Endodermal cell (in vitro differentiated cells): ENCODE results near the gene SEC14L2. TPM values are rescaled to one million over a fixed set of nuclear protein-coding genes. Genes with fewer than 3 reads are reported as not detected.

ENCODE experiments used
- DNase-seq: peaks from one replicate; pipeline ENCODE4 v3.0.0-alpha.2; 2017
- H3K27ac ChIP-seq: 2 replicates; pipeline ENCODE4 v1.5.1; 2013; ENCODE audit warnings: mild to moderate bottlenecking, low read depth, low read length, moderate library complexity
- H3K27me3 ChIP-seq: 2 replicates; pipeline ENCODE4 v1.6.1; 2013; ENCODE audit warnings: mild to moderate bottlenecking, low read length, moderate library complexity; ENCODE audit not compliant: insufficient read depth, control insufficient read depth, poor library complexity, severe bottlenecking
- H3K36me3 ChIP-seq: 2 replicates; pipeline ENCODE4 v1.7.0; 2013; ENCODE audit warnings: mild to moderate bottlenecking, low read length, moderate library complexity; ENCODE audit not compliant: control insufficient read depth, insufficient read depth
- H3K4me1 ChIP-seq: one replicate; pipeline ENCODE4 v1.7.0; 2013; ENCODE audit warnings: low read length; ENCODE audit not compliant: control insufficient read depth, insufficient read depth
- H3K4me3 ChIP-seq: 2 replicates; pipeline ENCODE4 v1.5.1; 2013; ENCODE audit warnings: mild to moderate bottlenecking, low read length, moderate library complexity
- H3K9ac ChIP-seq: 2 replicates; pipeline ENCODE4 v1.6.1; 2013; ENCODE audit warnings: mild to moderate bottlenecking, low read length, moderate library complexity; ENCODE audit not compliant: poor library complexity, severe bottlenecking; ENCODE audit errors: extremely low read depth
- H3K9me3 ChIP-seq: 2 replicates; pipeline ENCODE4 v1.6.1; 2013; ENCODE audit warnings: mild to moderate bottlenecking, low read length, moderate library complexity; ENCODE audit not compliant: control insufficient read depth
- H3K27ac Mint-ChIP-seq: 2 replicates; pipeline ENCODE4 v1.8.0; 2020; ENCODE audit warnings: mixed read lengths
- H3K27me3 Mint-ChIP-seq: 2 replicates; pipeline ENCODE4 v1.8.0; 2021; ENCODE audit warnings: mild to moderate bottlenecking, mixed read lengths; ENCODE audit not compliant: insufficient read depth
- H3K36me3 Mint-ChIP-seq: 2 replicates; pipeline ENCODE4 v1.8.0; 2020; ENCODE audit warnings: low read depth, mixed read lengths
- H3K4me1 Mint-ChIP-seq: 2 replicates; pipeline ENCODE4 v1.8.0; 2020; ENCODE audit warnings: mixed read lengths
- H3K4me3 Mint-ChIP-seq: 2 replicates; pipeline ENCODE4 v1.8.0; 2020; ENCODE audit warnings: mild to moderate bottlenecking, moderate library complexity, mixed read lengths
- H3K9me3 Mint-ChIP-seq: 2 replicates; pipeline ENCODE4 v1.8.0; 2020; ENCODE audit warnings: mild to moderate bottlenecking, mixed read lengths
- WGBS, 2 experiments: methylation state at CpG; one replicate each; pipeline versions ENCODE4 v1.1.5 to v1.1.7; 2013; ENCODE audit warnings: missing lambda C conversion rate in 2 of 2, mixed read lengths in 1 of 2; ENCODE audit not compliant: insufficient coverage in 1 of 2, insufficient read length in 1 of 2; 5-methylcytosine and 5-hydroxymethylcytosine counted together
- total RNA-seq, 2 donors: library from RNA; stranded (reverse); fragmentation: NEBNext Ultra II Directional in 1 of 2; extraction: Animal tissue kit (Norgen Biotek cat#: 25700) in 1 of 2; gene quantifications; 2 replicates in 1 of 2; 3 replicates in 1 of 2; pipeline ENCODE4 v1.2.1, GENCODE V29; 2021
- TF ChIP-seq, protein P1 (sequence below): fragments of 200-600 bp; sonication (generic); conservative IDR thresholded peaks from 2 replicates; pipeline ENCODE4 v1.5.0; 2021; ENCODE audit warnings: antibody characterized with exemption, mild to moderate bottlenecking

SEC14L2 gene
- total RNA-seq, 2 donors from 2014 or later: 13.9 to 19.1 TPM

- H3K4me1 ChIP-seq: no peaks in the 10 kb centered on the region
- Mint-ChIP-seq H3K27me3 (peaks cover 6% of the 10 kb centered on the region), H3K4me1 (no peaks in the 10 kb centered on the region), H3K27ac (no peak overlapping the region), H3K9me3 (no peaks in the 10 kb centered on the region), H3K4me3 (no peak overlapping the region), H3K36me3 (no peaks in the 10 kb centered on the region)
- no peak overlapping the region for H3K9ac ChIP-seq
- WGBS, 2 experiments: 80 to 100% methylated on average over 2 to 5 of the region's 6 CpGs
- no peaks in the 10 kb centered on the region for H3K36me3 ChIP-seq
- TF ChIP-seq, protein P1, sequence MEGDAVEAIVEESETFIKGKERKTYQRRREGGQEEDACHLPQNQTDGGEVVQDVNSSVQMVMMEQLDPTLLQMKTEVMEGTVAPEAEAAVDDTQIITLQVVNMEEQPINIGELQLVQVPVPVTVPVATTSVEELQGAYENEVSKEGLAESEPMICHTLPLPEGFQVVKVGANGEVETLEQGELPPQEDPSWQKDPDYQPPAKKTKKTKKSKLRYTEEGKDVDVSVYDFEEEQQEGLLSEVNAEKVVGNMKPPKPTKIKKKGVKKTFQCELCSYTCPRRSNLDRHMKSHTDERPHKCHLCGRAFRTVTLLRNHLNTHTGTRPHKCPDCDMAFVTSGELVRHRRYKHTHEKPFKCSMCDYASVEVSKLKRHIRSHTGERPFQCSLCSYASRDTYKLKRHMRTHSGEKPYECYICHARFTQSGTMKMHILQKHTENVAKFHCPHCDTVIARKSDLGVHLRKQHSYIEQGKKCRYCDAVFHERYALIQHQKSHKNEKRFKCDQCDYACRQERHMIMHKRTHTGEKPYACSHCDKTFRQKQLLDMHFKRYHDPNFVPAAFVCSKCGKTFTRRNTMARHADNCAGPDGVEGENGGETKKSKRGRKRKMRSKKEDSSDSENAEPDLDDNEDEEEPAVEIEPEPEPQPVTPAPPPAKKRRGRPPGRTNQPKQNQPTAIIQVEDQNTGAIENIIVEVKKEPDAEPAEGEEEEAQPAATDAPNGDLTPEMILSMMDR: peak; percentile 43
- H3K27me3 ChIP-seq: no peaks in the 10 kb centered on the region
- no peak overlapping the region for H3K27ac ChIP-seq
- peak; percentile 60 for DNase-seq
- no peaks in the 10 kb centered on the region for H3K9me3 ChIP-seq
- no peak overlapping the region for H3K4me3 ChIP-seq
Observed at GRCh38 chr22:30453731-30454510, 57.1 kb downstream of the SEC14L2 start.

DNA sequence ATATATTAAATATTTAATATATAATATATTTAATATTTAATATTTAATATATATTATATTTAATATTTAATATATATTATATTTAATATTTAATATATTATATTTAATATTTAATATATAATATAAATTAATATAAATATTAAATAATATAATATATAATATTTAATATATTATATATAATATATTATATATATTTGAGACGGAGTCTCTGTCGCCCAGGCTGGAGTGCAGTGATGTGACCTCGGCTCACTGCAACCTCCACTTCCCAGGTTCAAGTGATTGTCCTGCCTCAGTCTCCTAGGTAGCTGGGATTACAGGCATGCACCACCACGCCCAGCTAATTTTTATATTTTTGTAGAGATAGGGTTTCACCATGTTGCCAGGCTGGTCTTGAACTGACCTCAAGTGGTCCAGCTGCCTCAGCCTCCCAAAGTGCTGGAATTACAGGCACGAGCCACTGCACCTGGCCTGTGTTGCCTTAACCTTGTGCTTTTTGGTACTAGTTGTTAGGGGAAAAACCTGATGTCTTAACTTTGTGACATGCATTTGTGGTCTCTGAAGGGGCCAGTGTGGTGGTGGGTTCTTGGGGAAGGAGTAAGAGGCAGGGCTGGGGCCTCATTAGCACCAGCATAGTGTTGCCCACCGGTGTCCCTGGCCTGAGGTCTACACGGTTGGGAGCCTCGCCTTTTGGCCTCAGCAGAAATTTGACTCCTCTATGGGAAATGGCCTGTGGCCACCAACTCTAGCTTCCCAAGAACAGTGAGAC is 58.4 kb downstream of the SEC14L2 start:
- Histone ChIP-seq H3K27ac (no peak overlapping the region), H3K4me3 (no peak overlapping the region), H3K36me3 (no peaks in the 10 kb centered on the region), H3K9ac (no peak overlapping the region), H3K9me3 (no peaks in the 10 kb centered on the region), H3K4me1 (no peaks in the 10 kb centered on the region), H3K27me3 (no peaks in the 10 kb centered on the region)
- 95 to 96% methylated on average over 8 of the region's 8 CpGs for whole genome bisulfite sequencing, 2 experiments
- no peak for DNase-seq
- TF ChIP-seq, protein P1: no peak
- Mint-ChIP-seq H3K27ac (no peak overlapping the region), H3K27me3 (peaks cover 6% of the 10 kb centered on the region), H3K4me3 (no peak overlapping the region), H3K4me1 (no peaks in the 10 kb centered on the region), H3K9me3 (no peaks in the 10 kb centered on the region), H3K36me3 (no peaks in the 10 kb centered on the region)

- WGBS, 2 experiments: 76 to 83% methylated on average over 7 to 8 of the region's 8 CpGs
- no peak for DNase-seq
- no peak overlapping the region for H3K4me3 Mint-ChIP-seq
- no peaks in the 10 kb centered on the region for H3K9me3 Mint-ChIP-seq
- H3K9ac ChIP-seq: no peak overlapping the region
- H3K27me3 Mint-ChIP-seq: peaks cover 6% of the 10 kb centered on the region
- H3K27ac ChIP-seq: no peak overlapping the region
- no peaks in the 10 kb centered on the region for H3K4me1 ChIP-seq
- H3K4me3 ChIP-seq: no peak overlapping the region
- H3K4me1 Mint-ChIP-seq: no peaks in the 10 kb centered on the region
- no peaks in the 10 kb centered on the region for H3K36me3 Mint-ChIP-seq
- no peaks in the 10 kb centered on the region for H3K36me3 ChIP-seq
- H3K27ac Mint-ChIP-seq: no peak overlapping the region
- TF ChIP-seq, protein P1: no peak
- no peaks in the 10 kb centered on the region for H3K9me3 ChIP-seq
- H3K27me3 ChIP-seq: no peaks in the 10 kb centered on the region
Observed at GRCh38 chr22:30457981-30458380, 61.2 kb downstream of the SEC14L2 start.
